ENCODE measurements around the gene FBXW11. TPM values are rescaled to one million over a fixed set of nuclear protein-coding genes. Genes with fewer than 3 reads are reported as not detected.
A peak's percentile ranks its signal among the peaks of the same experiment; 100 is the strongest.

FBXW11 gene
- total and polyA plus RNA-seq, 7 experiments from 2014 or later = 15.0 to 40.7 (median 30.0) TPM

GRCh38 chr5:171848911-171849520 is 157.4 kb downstream of the FBXW11 start:
- H3K4me3 ChIP-seq (ENCODE audit: low read length) = no peak overlapping the region
- H3K4me3 Mint-ChIP-seq = no peak overlapping the region
- intact Hi-C loops (cut with micrococcal nuclease) = no loop called here
- H3K9me3 ChIP-seq (ENCODE audit: control insufficient read depth in 2 of 3, low read length in 3 of 3) = no peaks in the 10 kb centered on the region
- H3K36me3 Mint-ChIP-seq = peaks cover 0 to 16% (median 9%) of the 10 kb centered on the region in 5 donors
- H3K27me3 ChIP-seq (ENCODE audit: control insufficient read depth in 2 of 2, insufficient read depth in 2 of 2, low read length in 2 of 2) = no peaks in the 10 kb centered on the region
- CTCF ChIA-PET = interaction anchor here (0.6 kb wide), 1 partner anchor 33 kb away, joined by 5 read pairs; no protein-coding TSS in a partner anchor
- no peak overlapping the region for H3K27ac ChIP-seq (ENCODE audit: low read depth, low read length)
- ATAC-seq = no peak
- peaks cover 0 to 2% (median 0%) of the 10 kb centered on the region in 7 donors for H3K4me1 Mint-ChIP-seq
- H3K4me1 ChIP-seq (ENCODE audit: control insufficient read depth in 2 of 2, insufficient read depth in 2 of 2, low read length in 2 of 2) = no peaks in the 10 kb centered on the region
- POLR2A ChIA-PET = interaction anchor here (0.6 kb wide), 1 partner anchor 93 kb away, joined by 3 read pairs; no protein-coding TSS in a partner anchor
- no peaks in the 10 kb centered on the region for H3K36me3 ChIP-seq (ENCODE audit: control insufficient read depth in 2 of 3, insufficient read depth in 3 of 3, low read length in 3 of 3)
- H3K27me3 Mint-ChIP-seq = no peaks in the 10 kb centered on the region
- no peak overlapping the region for H3K27ac Mint-ChIP-seq
- DNase-seq = no peak
- H3K9me3 Mint-ChIP-seq = peaks cover 0 to 1% (median 0%) of the 10 kb centered on the region in 11 donors

- no peaks in the 10 kb centered on the region for H3K27me3 Mint-ChIP-seq
- Histone ChIP-seq H3K27ac (ENCODE audit: low read depth, low read length) (no peak overlapping the region), H3K36me3 (ENCODE audit: control insufficient read depth in 2 of 3, insufficient read depth in 3 of 3, low read length in 3 of 3) (no peaks in the 10 kb centered on the region), H3K27me3 (ENCODE audit: control insufficient read depth in 2 of 2, insufficient read depth in 2 of 2, low read length in 2 of 2) (no peaks in the 10 kb centered on the region), H3K4me1 (ENCODE audit: control insufficient read depth in 2 of 2, insufficient read depth in 2 of 2, low read length in 2 of 2) (no peaks in the 10 kb centered on the region), H3K9me3 (ENCODE audit: control insufficient read depth in 2 of 3, low read length in 3 of 3) (no peaks in the 10 kb centered on the region), H3K4me3 (ENCODE audit: low read length) (no peak overlapping the region)
- intact Hi-C loops (cut with micrococcal nuclease) = no loop called here
- peaks cover 0 to 16% (median 8%) of the 10 kb centered on the region in 5 donors for H3K36me3 Mint-ChIP-seq
- no peak for ATAC-seq
- ChIA-PET CTCF (interaction anchor here (0.6 kb wide), 1 partner anchor 33 kb away, joined by 5 read pairs; no protein-coding TSS in a partner anchor), POLR2A (interaction anchor here (0.6 kb wide), 1 partner anchor 92 kb away, joined by 3 read pairs; no protein-coding TSS in a partner anchor)
- no peak for DNase-seq
- no peak overlapping the region for H3K4me3 Mint-ChIP-seq
- no peaks in the 10 kb centered on the region for H3K9me3 Mint-ChIP-seq
- no peak overlapping the region for H3K27ac Mint-ChIP-seq
- H3K4me1 Mint-ChIP-seq = peaks cover 0 to 2% (median 0%) of the 10 kb centered on the region in 7 donors
Observed at GRCh38 chr5:171848486-171848885, 158.0 kb downstream of the FBXW11 start.

- Histone ChIP-seq H3K4me1 (ENCODE audit: control insufficient read depth in 2 of 2, insufficient read depth in 2 of 2, low read length in 2 of 2) (no peaks in the 10 kb centered on the region), H3K36me3 (ENCODE audit: control insufficient read depth in 2 of 3, insufficient read depth in 3 of 3, low read length in 3 of 3) (no peaks in the 10 kb centered on the region), H3K9me3 (ENCODE audit: control insufficient read depth in 2 of 3, low read length in 3 of 3) (no peaks in the 10 kb centered on the region), H3K4me3 (ENCODE audit: low read length) (no peak overlapping the region), H3K27me3 (ENCODE audit: control insufficient read depth in 2 of 2, insufficient read depth in 2 of 2, low read length in 2 of 2) (no peaks in the 10 kb centered on the region), H3K27ac (ENCODE audit: low read depth, low read length) (no peak overlapping the region)
- peaks cover 0 to 20% (median 8%) of the 10 kb centered on the region in 5 donors for H3K36me3 Mint-ChIP-seq
- no peaks in the 10 kb centered on the region for H3K27me3 Mint-ChIP-seq
- ATAC-seq = no peak
- H3K9me3 Mint-ChIP-seq = no peaks in the 10 kb centered on the region
- intact Hi-C loops (cut with micrococcal nuclease) = no loop called here
- no peak overlapping the region for H3K4me3 Mint-ChIP-seq
- no peak for DNase-seq
- H3K27ac Mint-ChIP-seq = peak overlapping the region in 1 of 9 donors; percentile 28
- ChIA-PET CTCF (no interaction called here), POLR2A (no interaction called here)
- peaks cover 0 to 2% (median 0%) of the 10 kb centered on the region in 7 donors for H3K4me1 Mint-ChIP-seq
Observed at GRCh38 chr5:171848006-171848405, 158.4 kb downstream of the FBXW11 start.

- CTCF ChIA-PET = no interaction called here
- POLR2A ChIA-PET = no interaction called here
- DNase-seq = no peak
- no peak overlapping the region for H3K27ac Mint-ChIP-seq
- no peak overlapping the region for H3K4me3 Mint-ChIP-seq
- peaks cover 0 to 4% (median 0%) of the 10 kb centered on the region in 7 donors for H3K4me1 Mint-ChIP-seq
- Histone ChIP-seq H3K9me3 (ENCODE audit: control insufficient read depth in 2 of 3, low read length in 3 of 3) (no peaks in the 10 kb centered on the region), H3K27ac (ENCODE audit: low read depth, low read length) (no peak overlapping the region), H3K27me3 (ENCODE audit: control insufficient read depth in 2 of 2, insufficient read depth in 2 of 2, low read length in 2 of 2) (no peaks in the 10 kb centered on the region), H3K4me1 (ENCODE audit: control insufficient read depth in 2 of 2, insufficient read depth in 2 of 2, low read length in 2 of 2) (no peaks in the 10 kb centered on the region), H3K4me3 (ENCODE audit: low read length) (no peak overlapping the region), H3K36me3 (ENCODE audit: control insufficient read depth in 2 of 3, insufficient read depth in 3 of 3, low read length in 3 of 3) (no peaks in the 10 kb centered on the region)
- peaks cover 0 to 23% (median 9%) of the 10 kb centered on the region in 5 donors for H3K36me3 Mint-ChIP-seq
- ATAC-seq = no peak
- intact Hi-C loops (cut with micrococcal nuclease) = no loop called here
- no peaks in the 10 kb centered on the region for H3K27me3 Mint-ChIP-seq
- H3K9me3 Mint-ChIP-seq = no peaks in the 10 kb centered on the region
Observed at GRCh38 chr5:171847026-171847425, 159.4 kb downstream of the FBXW11 start.

- Histone ChIP-seq H3K4me1 (ENCODE audit: control insufficient read depth in 2 of 2, insufficient read depth in 2 of 2, low read length in 2 of 2) (no peaks in the 10 kb centered on the region), H3K9me3 (ENCODE audit: control insufficient read depth in 2 of 3, low read length in 3 of 3) (no peaks in the 10 kb centered on the region), H3K27me3 (ENCODE audit: control insufficient read depth in 2 of 2, insufficient read depth in 2 of 2, low read length in 2 of 2) (no peaks in the 10 kb centered on the region), H3K4me3 (ENCODE audit: low read length) (no peak overlapping the region), H3K36me3 (ENCODE audit: control insufficient read depth in 2 of 3, insufficient read depth in 3 of 3, low read length in 3 of 3) (no peaks in the 10 kb centered on the region), H3K27ac (ENCODE audit: low read depth, low read length) (no peak overlapping the region)
- Mint-ChIP-seq H3K9me3 (no peaks in the 10 kb centered on the region), H3K27me3 (no peaks in the 10 kb centered on the region), H3K36me3 (peaks cover 0 to 28% (median 9%) of the 10 kb centered on the region in 5 donors), H3K4me3 (no peak overlapping the region), H3K4me1 (peaks cover 0 to 7% (median 0%) of the 10 kb centered on the region in 7 donors), H3K27ac (no peak overlapping the region)
- POLR2A ChIA-PET = no interaction called here
- ATAC-seq (no peak), DNase-seq (no peak)
- CTCF ChIA-PET = no interaction called here
- intact Hi-C loops (cut with micrococcal nuclease) = no loop called here
Observed at GRCh38 chr5:171846323-171846722, 160.1 kb downstream of the FBXW11 start.

- H3K27ac Mint-ChIP-seq = no peak overlapping the region
- no peaks in the 10 kb centered on the region for H3K36me3 ChIP-seq (ENCODE audit: control insufficient read depth in 2 of 3, insufficient read depth in 3 of 3, low read length in 3 of 3)
- peaks cover 0 to 10% (median 3%) of the 10 kb centered on the region in 7 donors for H3K4me1 Mint-ChIP-seq
- H3K36me3 Mint-ChIP-seq = peaks cover 0 to 28% (median 9%) of the 10 kb centered on the region in 5 donors
- DNase-seq (no peak), ATAC-seq (no peak)
- no peak overlapping the region for H3K27ac ChIP-seq (ENCODE audit: low read depth, low read length)
- H3K4me3 Mint-ChIP-seq = no peak overlapping the region
- no peaks in the 10 kb centered on the region for H3K27me3 Mint-ChIP-seq
- no peaks in the 10 kb centered on the region for H3K4me1 ChIP-seq (ENCODE audit: control insufficient read depth in 2 of 2, insufficient read depth in 2 of 2, low read length in 2 of 2)
- H3K27me3 ChIP-seq (ENCODE audit: control insufficient read depth in 2 of 2, insufficient read depth in 2 of 2, low read length in 2 of 2) = no peaks in the 10 kb centered on the region
- ChIA-PET CTCF (no interaction called here), POLR2A (no interaction called here)
- no peaks in the 10 kb centered on the region for H3K9me3 ChIP-seq (ENCODE audit: control insufficient read depth in 2 of 3, low read length in 3 of 3)
- H3K4me3 ChIP-seq (ENCODE audit: low read length) = no peak overlapping the region
- H3K9me3 Mint-ChIP-seq = no peaks in the 10 kb centered on the region
- intact Hi-C loops (cut with micrococcal nuclease) = no loop called here
Observed at GRCh38 chr5:171845857-171846256, 160.6 kb downstream of the FBXW11 start.

GRCh38 chr5:171845040-171845630 is 161.3 kb downstream of the FBXW11 start:
- DNase-seq = no peak
- intact Hi-C loops (cut with micrococcal nuclease) = no loop called here
- Histone ChIP-seq H3K36me3 (ENCODE audit: control insufficient read depth in 2 of 3, insufficient read depth in 3 of 3, low read length in 3 of 3) (no peaks in the 10 kb centered on the region), H3K4me3 (ENCODE audit: low read length) (no peak overlapping the region), H3K27ac (ENCODE audit: low read depth, low read length) (no peak overlapping the region), H3K4me1 (ENCODE audit: control insufficient read depth in 2 of 2, insufficient read depth in 2 of 2, low read length in 2 of 2) (no peaks in the 10 kb centered on the region), H3K27me3 (ENCODE audit: control insufficient read depth in 2 of 2, insufficient read depth in 2 of 2, low read length in 2 of 2) (no peaks in the 10 kb centered on the region), H3K9me3 (ENCODE audit: control insufficient read depth in 2 of 3, low read length in 3 of 3) (no peaks in the 10 kb centered on the region)
- peaks cover 0 to 2% (median 0%) of the 10 kb centered on the region in 11 donors for H3K9me3 Mint-ChIP-seq
- H3K4me3 Mint-ChIP-seq = no peak overlapping the region
- ATAC-seq = no peak
- peaks cover 0 to 31% (median 9%) of the 10 kb centered on the region in 5 donors for H3K36me3 Mint-ChIP-seq
- CTCF ChIA-PET = no interaction called here
- H3K27me3 Mint-ChIP-seq = no peaks in the 10 kb centered on the region
- POLR2A ChIA-PET = no interaction called here
- peaks cover 0 to 12% (median 4%) of the 10 kb centered on the region in 7 donors for H3K4me1 Mint-ChIP-seq
- H3K27ac Mint-ChIP-seq = no peak overlapping the region

All from naive thymus-derived CD4-positive, alpha-beta T cell (primary cell).